HepG2 (cell line): Measurements from ENCODE around the gene DOP1B. TPM values are rescaled to one million over a fixed set of nuclear protein-coding genes. Genes with fewer than 3 reads are reported as not detected.

Source experiments
- ATAC-seq: fragments of 200-7000 bp; cut with Tn5 transposase; 3 replicates; pipeline ENCODE4 v1.9.1; 2020; ENCODE audit warnings: mild to moderate bottlenecking, moderate library complexity
- BruUV-seq: library from RNA; stranded (reverse); fragments of 400-500 nt; replicated peaks from 2 replicates; lab custom pipeline; 2021; lab: Mats Ljungman, UMichigan
- CTCF ChIA-PET: fragments of 300-600 bp; formaldehyde crosslinking; extraction: SDS; loops from one replicate; lab custom pipeline; 2021; ENCODE audit warnings: low total read pairs, inconsistent platforms, low intra/inter-chr PET ratio; lab: Yijun Ruan, JAX
- POLR2A ChIA-PET: fragments of 350-600 bp; sonication (Branson Sonifier 250); formaldehyde crosslinking; loops from one replicate; lab custom pipeline; 2020; ENCODE audit warnings: antibody characterized with exemption, inconsistent platforms; lab: Yijun Ruan, JAX
- DNase-seq: peaks from one replicate; pipeline ENCODE4 v3.0.0-alpha.2; 2015; ENCODE audit warnings: low spot score
- FAIRE-seq: peaks from 3 replicates; lab custom pipeline; 2011; peaks lifted over from hg19 to GRCh38; lab: Jason Lieb, UNC
- H2AFZ ChIP-seq: one replicate; pipeline ENCODE4 v1.6.1; 2011; ENCODE audit warnings: low read length, inconsistent platforms
- H3K27ac ChIP-seq: fragments of 300-600 bp; 3 replicates; pipeline ENCODE4 v1.8.0; 2011; ENCODE audit warnings: mixed run types, mild to moderate bottlenecking, mixed read lengths, low read length, inconsistent platforms; ENCODE audit not compliant: insufficient read depth; ENCODE audit errors: extremely low read length
- H3K27me3 ChIP-seq, 2 experiments: fragments of 200-600 bp in 1 of 2; 2 replicates in 1 of 2; 3 replicates in 1 of 2; pipeline versions ENCODE4 v1.6.0 to v1.8.0; 2011; ENCODE audit warnings: low read length in 2 of 2, mild to moderate bottlenecking in 2 of 2, moderate library complexity in 2 of 2, inconsistent platforms in 1 of 2; ENCODE audit not compliant: insufficient read depth in 2 of 2, control insufficient read depth in 1 of 2
- H3K36me3 ChIP-seq, 2 experiments: fragments of 200-600 bp in 1 of 2; replicated peaks in 1 of 2; 2 replicates in 1 of 2; 3 replicates in 1 of 2; pipeline versions ENCODE4 v1.5.1 to v1.8.0; 2011; ENCODE audit warnings: low read length in 2 of 2, inconsistent platforms in 1 of 2; ENCODE audit not compliant: insufficient read depth in 2 of 2, control insufficient read depth in 1 of 2
- H3K4me1 ChIP-seq: 2 replicates; pipeline ENCODE4 v1.5.1; 2012; ENCODE audit warnings: low read length, inconsistent platforms; ENCODE audit not compliant: insufficient read depth
- H3K4me2 ChIP-seq: 2 replicates; pipeline ENCODE4 v1.6.0; 2011; ENCODE audit warnings: low read depth, low read length, inconsistent platforms
- H3K4me3 ChIP-seq, 3 experiments: fragments of 200-600 bp in 1 of 3; sonication (generic), shearing (Covaris generic) in 1 of 3; replicated peaks in 1 of 3; 2 replicates each; pipeline ENCODE4 v1.5.1; 2011 to 2016; ENCODE audit warnings: low read length in 3 of 3, inconsistent platforms in 2 of 3, low read depth in 2 of 3, mild to moderate bottlenecking in 2 of 3, control low read depth in 1 of 3, mixed read lengths in 1 of 3; ENCODE audit not compliant: insufficient read depth in 1 of 3
- H3K79me2 ChIP-seq: one replicate; pipeline ENCODE4 v1.6.1; 2011; ENCODE audit warnings: low read length, inconsistent platforms; ENCODE audit not compliant: insufficient read depth
- H3K9ac ChIP-seq: 2 replicates; pipeline ENCODE4 v1.6.0; 2011; ENCODE audit warnings: mild to moderate bottlenecking, low read depth, low read length, inconsistent platforms; ENCODE audit not compliant: insufficient read depth
- H3K9me3 ChIP-seq: 2 replicates; pipeline ENCODE4 v1.5.1; 2012; ENCODE audit warnings: mild to moderate bottlenecking, low read length
- H4K20me1 ChIP-seq: 2 replicates; pipeline ENCODE4 v1.6.0; 2011; ENCODE audit warnings: inconsistent platforms, mild to moderate bottlenecking, low read length, moderate library complexity; ENCODE audit not compliant: insufficient read depth
- GATA4 ChIP-seq: sonication (generic); IDR thresholded peaks from 2 replicates; pipeline ENCODE4 v1.6.1; 2016; ENCODE audit warnings: antibody characterized with exemption, low read depth, borderline replicate concordance
- GLI4 ChIP-seq: sonication (generic); formaldehyde crosslinking; IDR thresholded peaks from 2 replicates; pipeline ENCODE4 v1.5.1; 2020; ENCODE audit warnings: missing genetic modification reagents, mild to moderate bottlenecking, moderate library complexity, borderline replicate concordance
- NR2F2 ChIP-seq: IDR thresholded peaks from 2 replicates; pipeline ENCODE4 v1.6.1; 2012; ENCODE audit warnings: low read depth, inconsistent platforms, borderline replicate concordance
- POLR2AphosphoS2 ChIP-seq: IDR thresholded peaks from 2 replicates; pipeline ENCODE4 v1.6.1; 2011; ENCODE audit warnings: low read depth, low read length, improper control_type of control experiment
- TCF12 ChIP-seq, 2 experiments: fragments of 450-650 bp in 1 of 2; sonication (generic) in 1 of 2; formaldehyde crosslinking in 1 of 2; IDR thresholded peaks; 2 replicates each; pipeline versions ENCODE4 v1.6.1 to v1.8.0; 2017 to 2022; ENCODE audit warnings: antibody characterized with exemption in 1 of 2, mild to moderate bottlenecking in 1 of 2, missing genetic modification reagents in 1 of 2, moderate library complexity in 1 of 2
- ZNF224 ChIP-seq: sonication (generic); formaldehyde crosslinking; IDR thresholded peaks from 2 replicates; pipeline ENCODE4 v1.5.0; 2020; ENCODE audit warnings: mild to moderate bottlenecking, missing genetic modification reagents
- ZNF530 ChIP-seq: sonication (generic); formaldehyde crosslinking; IDR thresholded peaks from 2 replicates; pipeline ENCODE4 v1.5.0; 2020; ENCODE audit warnings: low read depth, mild to moderate bottlenecking, missing genetic modification reagents
- WGBS: methylation state at CpG from one replicate; pipeline ENCODE4 v1.1.6; 2017; ENCODE audit warnings: low lambda C conversion rate; 5-methylcytosine and 5-hydroxymethylcytosine counted together
- in situ Hi-C: cut with HindIII; loops from 2 replicates; pipeline ENCODE4 v1.10.0; 2017; ENCODE audit warnings: low pct_unique_long_range_greater_than_20kb; ENCODE audit not compliant: extremely low pct_ligation_motif_present
- intact Hi-C: fragments of 100-400 bp; cut with micrococcal nuclease; formaldehyde crosslinking; loops from one replicate; pipeline ENCODE4 v1.10.0; 2022; ENCODE audit not compliant: unreplicated experiment
- polyA plus RNA-seq, 8 experiments: library from polyadenylated mRNA; depleted of rRNA in 3 of 8; stranded (reverse) in 7 of 8; unstranded in 1 of 8; fragments of >200 nt; fragmentation: Illumina TruSeq in 4 of 8; extraction: Trizol in 4 of 8; gene quantifications; 2 replicates each; pipeline versions ENCODE4 v1.2.1 to v1.2.3, GENCODE V29; 2011 to 2016; ENCODE audit warnings: low read depth in 4 of 8, missing spikeins in 1 of 8, mixed read lengths in 1 of 8; ENCODE audit not compliant: insufficient read depth in 1 of 8
- total RNA-seq, 5 experiments: library from RNA; depleted of rRNA; stranded (reverse); fragments of >200 nt; fragmentation: Illumina TruSeq; extraction: Trizol; gene quantifications; 2 replicates each; pipeline ENCODE4 v1.2.3, GENCODE V29; 2016; ENCODE audit warnings: low read depth in 1 of 5
- TF ChIP-seq, protein P1 (sequence below): sonication (generic); formaldehyde crosslinking; IDR thresholded peaks from 2 replicates; pipeline ENCODE4; 2020; ENCODE audit warnings: missing genetic modification reagents, mild to moderate bottlenecking, borderline replicate concordance
- TF ChIP-seq, protein P2 (sequence below): sonication (generic); formaldehyde crosslinking; IDR thresholded peaks from 2 replicates; pipeline ENCODE4 v1.4.0; 2020; ENCODE audit warnings: missing genetic modification reagents, mild to moderate bottlenecking, borderline replicate concordance

Gene DOP1B
- total and polyA plus RNA-seq, 2 of the 13 experiments (the other 11 are each of a cell fraction or from before 2014, with no cell fraction given), result 2.8 to 3.2 TPM

DNA sequence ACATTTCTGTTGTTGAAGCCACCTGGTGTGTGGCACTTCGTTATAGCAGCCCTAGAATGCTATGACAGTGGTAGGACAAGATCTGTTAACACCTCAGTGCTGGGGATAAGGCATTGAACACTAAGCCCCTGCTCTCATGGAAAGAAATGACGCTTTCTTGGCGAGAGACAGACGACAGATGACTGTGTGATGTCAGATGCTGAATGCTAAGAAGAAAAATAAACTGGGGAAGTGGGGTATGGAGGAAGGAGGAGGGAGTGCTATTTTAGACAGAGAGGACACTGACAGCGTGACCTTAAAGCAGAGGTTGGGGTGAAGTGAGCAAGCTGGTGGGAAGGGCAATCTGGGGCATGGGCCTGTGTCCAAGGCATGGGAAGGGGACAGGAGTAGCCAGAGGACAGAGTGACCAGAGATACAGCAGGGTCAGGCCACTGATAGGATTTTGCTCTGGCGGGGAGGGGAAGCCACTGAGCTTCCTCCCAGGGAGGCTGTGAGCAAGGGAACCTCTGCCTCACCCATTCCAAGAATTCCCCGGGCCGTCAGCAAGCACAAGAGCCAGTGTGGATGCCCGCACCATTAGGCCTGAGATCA lies 15.2 kb downstream of the DOP1B start:
- in situ Hi-C loops, result no loop called here
- no peaks in the 10 kb centered on the region for H3K27me3 ChIP-seq
- BruUV-seq, result no TSS peak
- 91% methylated on average over 9 of the region's 9 CpGs for WGBS
- H3K36me3 ChIP-seq, result peaks cover 2 to 12% of the 10 kb centered on the region in 2 experiments; a peak in 3 of 5 replicates
- ChIA-PET POLR2A (no interaction called here), CTCF (no interaction called here)
- H3K4me2 ChIP-seq, result no peak overlapping the region
- no peak overlapping the region for H3K4me3 ChIP-seq
- ATAC-seq (no peak), DNase-seq (no peak), FAIRE-seq (no peak)
- H2AFZ ChIP-seq, result no peak overlapping the region
- no peaks in the 10 kb centered on the region for H4K20me1 ChIP-seq
- H3K4me1 ChIP-seq, result peaks cover 9% of the 10 kb centered on the region
- no peak overlapping the region for H3K9ac ChIP-seq
- H3K79me2 ChIP-seq, result no peaks in the 10 kb centered on the region
- H3K9me3 ChIP-seq, result no peaks in the 10 kb centered on the region
- no peak for TF ChIP-seq ZNF530 (CRISPR knock-in tag)
- intact Hi-C loops, result no loop called here
- H3K27ac ChIP-seq, result no peak overlapping the region

DNA sequence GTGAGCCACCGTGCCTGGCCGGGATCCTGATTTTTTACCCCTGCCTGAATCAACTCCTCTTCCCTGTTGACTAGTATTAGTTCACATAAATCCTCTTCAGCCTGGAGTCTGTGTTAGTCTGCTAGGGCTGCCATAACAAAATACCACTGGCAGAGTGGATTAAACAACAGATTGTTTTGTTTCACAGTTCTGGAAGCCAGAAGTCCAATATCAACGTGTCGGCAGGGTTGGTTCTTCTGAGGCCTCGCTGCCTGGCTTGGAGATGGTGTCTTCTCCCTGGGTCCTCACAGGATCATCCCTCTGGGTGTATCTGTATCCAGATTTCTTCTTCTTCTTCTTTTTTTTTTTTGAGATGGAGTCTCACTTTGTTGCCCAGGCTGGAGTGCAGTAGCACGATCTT lies 18.2 kb downstream of the DOP1B start:
- no peak for DNase-seq
- H3K27ac ChIP-seq, result no peak overlapping the region
- H3K4me3 ChIP-seq, result no peak overlapping the region
- ChIA-PET POLR2A (no interaction called here), CTCF (no interaction called here)
- in situ Hi-C loops (no loop called here), intact Hi-C loops (no loop called here)
- no peaks in the 10 kb centered on the region for H3K27me3 ChIP-seq
- no peaks in the 10 kb centered on the region for H4K20me1 ChIP-seq
- H3K9ac ChIP-seq, result no peak overlapping the region
- H3K4me1 ChIP-seq, result no peaks in the 10 kb centered on the region
- peaks cover 2 to 3% of the 10 kb centered on the region in 2 experiments; a peak in 3 of 5 replicates for H3K36me3 ChIP-seq
- 96% methylated on average over 6 of the region's 6 CpGs for WGBS
- no peak overlapping the region for H2AFZ ChIP-seq
- ATAC-seq, result no peak
- FAIRE-seq, result no peak
- H3K9me3 ChIP-seq, result no peaks in the 10 kb centered on the region
- BruUV-seq, result no TSS peak
- H3K4me2 ChIP-seq, result no peak overlapping the region
- H3K79me2 ChIP-seq, result no peaks in the 10 kb centered on the region
- TF ChIP-seq POLR2AphosphoS2, result no peak
- TF ChIP-seq, protein P1, sequence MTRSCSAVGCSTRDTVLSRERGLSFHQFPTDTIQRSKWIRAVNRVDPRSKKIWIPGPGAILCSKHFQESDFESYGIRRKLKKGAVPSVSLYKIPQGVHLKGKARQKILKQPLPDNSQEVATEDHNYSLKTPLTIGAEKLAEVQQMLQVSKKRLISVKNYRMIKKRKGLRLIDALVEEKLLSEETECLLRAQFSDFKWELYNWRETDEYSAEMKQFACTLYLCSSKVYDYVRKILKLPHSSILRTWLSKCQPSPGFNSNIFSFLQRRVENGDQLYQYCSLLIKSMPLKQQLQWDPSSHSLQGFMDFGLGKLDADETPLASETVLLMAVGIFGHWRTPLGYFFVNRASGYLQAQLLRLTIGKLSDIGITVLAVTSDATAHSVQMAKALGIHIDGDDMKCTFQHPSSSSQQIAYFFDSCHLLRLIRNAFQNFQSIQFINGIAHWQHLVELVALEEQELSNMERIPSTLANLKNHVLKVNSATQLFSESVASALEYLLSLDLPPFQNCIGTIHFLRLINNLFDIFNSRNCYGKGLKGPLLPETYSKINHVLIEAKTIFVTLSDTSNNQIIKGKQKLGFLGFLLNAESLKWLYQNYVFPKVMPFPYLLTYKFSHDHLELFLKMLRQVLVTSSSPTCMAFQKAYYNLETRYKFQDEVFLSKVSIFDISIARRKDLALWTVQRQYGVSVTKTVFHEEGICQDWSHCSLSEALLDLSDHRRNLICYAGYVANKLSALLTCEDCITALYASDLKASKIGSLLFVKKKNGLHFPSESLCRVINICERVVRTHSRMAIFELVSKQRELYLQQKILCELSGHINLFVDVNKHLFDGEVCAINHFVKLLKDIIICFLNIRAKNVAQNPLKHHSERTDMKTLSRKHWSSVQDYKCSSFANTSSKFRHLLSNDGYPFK (CRISPR knock-in tag), result no peak
- TF ChIP-seq GATA4, result no peak
- TF ChIP-seq, protein P2, sequence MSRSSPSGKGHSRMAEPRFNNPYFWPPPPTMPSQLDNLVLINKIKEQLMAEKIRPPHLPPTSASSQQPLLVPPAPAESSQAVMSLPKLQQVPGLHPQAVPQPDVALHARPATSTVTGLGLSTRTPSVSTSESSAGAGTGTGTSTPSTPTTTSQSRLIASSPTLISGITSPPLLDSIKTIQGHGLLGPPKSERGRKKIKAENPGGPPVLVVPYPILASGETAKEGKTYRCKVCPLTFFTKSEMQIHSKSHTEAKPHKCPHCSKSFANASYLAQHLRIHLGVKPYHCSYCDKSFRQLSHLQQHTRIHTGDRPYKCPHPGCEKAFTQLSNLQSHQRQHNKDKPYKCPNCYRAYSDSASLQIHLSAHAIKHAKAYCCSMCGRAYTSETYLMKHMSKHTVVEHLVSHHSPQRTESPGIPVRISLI, result no peak
- no peak for TF ChIP-seq TCF12 (IDR thresholded peaks at IDR 0.05)
- TF ChIP-seq TCF12 (CRISPR knock-in tag; IDR thresholded peaks at IDR 0.05), result no peak
- TF ChIP-seq NR2F2, result no peak
- TF ChIP-seq ZNF224, result no peak
- TF ChIP-seq GLI4 (CRISPR knock-in tag), result no peak
